Measurements from ENCODE around the gene CCND2. TPM values are rescaled to one million over a fixed set of nuclear protein-coding genes. Genes with fewer than 3 reads are reported as not detected.

The CCND2 gene
- total and polyA plus RNA-seq, 3 donors from 2014 or later, result 7.9 to 21.3 (median 19.9) TPM

DNA sequence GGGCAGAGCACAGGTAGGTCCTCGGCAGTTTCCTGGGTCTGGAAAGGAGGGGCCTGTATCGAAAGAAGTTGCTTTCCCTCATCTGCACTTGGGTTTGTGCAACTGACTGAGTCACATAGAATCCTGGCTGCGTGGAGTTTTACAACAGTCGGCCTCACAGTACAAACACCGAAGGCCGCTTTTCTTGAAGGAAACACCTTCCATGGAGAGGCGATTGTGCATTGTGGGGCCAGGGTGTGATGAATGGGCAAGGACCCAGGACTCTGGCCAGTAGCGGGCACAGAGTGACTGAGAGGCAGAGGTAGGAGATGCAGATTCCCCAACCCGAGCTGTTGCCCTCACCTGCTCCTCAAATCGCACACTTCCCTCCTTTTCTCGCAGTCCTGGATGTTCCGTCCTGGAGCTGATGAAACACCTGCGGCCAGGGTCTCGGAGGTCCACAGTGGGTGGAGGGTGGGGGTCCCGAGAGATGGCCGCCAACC lies 7.7 kb downstream of the CCND2 start:
- no peak overlapping the region for H3K27ac ChIP-seq
- no peaks in the 10 kb centered on the region for H3K27me3 ChIP-seq
- no peaks in the 10 kb centered on the region for H3K9me3 ChIP-seq
- 82 to 83% methylated on average over 16 of the region's 16 CpGs for WGBS, 2 donors
- no peak overlapping the region for H3K4me3 ChIP-seq
- intact Hi-C loops (cut with DNase I; ENCODE audit: low total_unique reads), result no loop called here
- DNase-seq, result no peak
- H3K4me1 ChIP-seq, result peaks cover 33% of the 10 kb centered on the region
- H3K36me3 ChIP-seq (ENCODE audit: low read depth, missing control alignments), result no peaks in the 10 kb centered on the region
- no peak for TF ChIP-seq POLR2A (IDR thresholded peaks at IDR 0.05)
- TF ChIP-seq, protein P1, sequence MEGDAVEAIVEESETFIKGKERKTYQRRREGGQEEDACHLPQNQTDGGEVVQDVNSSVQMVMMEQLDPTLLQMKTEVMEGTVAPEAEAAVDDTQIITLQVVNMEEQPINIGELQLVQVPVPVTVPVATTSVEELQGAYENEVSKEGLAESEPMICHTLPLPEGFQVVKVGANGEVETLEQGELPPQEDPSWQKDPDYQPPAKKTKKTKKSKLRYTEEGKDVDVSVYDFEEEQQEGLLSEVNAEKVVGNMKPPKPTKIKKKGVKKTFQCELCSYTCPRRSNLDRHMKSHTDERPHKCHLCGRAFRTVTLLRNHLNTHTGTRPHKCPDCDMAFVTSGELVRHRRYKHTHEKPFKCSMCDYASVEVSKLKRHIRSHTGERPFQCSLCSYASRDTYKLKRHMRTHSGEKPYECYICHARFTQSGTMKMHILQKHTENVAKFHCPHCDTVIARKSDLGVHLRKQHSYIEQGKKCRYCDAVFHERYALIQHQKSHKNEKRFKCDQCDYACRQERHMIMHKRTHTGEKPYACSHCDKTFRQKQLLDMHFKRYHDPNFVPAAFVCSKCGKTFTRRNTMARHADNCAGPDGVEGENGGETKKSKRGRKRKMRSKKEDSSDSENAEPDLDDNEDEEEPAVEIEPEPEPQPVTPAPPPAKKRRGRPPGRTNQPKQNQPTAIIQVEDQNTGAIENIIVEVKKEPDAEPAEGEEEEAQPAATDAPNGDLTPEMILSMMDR (IDR thresholded peaks at IDR 0.05), result no peak

DNA sequence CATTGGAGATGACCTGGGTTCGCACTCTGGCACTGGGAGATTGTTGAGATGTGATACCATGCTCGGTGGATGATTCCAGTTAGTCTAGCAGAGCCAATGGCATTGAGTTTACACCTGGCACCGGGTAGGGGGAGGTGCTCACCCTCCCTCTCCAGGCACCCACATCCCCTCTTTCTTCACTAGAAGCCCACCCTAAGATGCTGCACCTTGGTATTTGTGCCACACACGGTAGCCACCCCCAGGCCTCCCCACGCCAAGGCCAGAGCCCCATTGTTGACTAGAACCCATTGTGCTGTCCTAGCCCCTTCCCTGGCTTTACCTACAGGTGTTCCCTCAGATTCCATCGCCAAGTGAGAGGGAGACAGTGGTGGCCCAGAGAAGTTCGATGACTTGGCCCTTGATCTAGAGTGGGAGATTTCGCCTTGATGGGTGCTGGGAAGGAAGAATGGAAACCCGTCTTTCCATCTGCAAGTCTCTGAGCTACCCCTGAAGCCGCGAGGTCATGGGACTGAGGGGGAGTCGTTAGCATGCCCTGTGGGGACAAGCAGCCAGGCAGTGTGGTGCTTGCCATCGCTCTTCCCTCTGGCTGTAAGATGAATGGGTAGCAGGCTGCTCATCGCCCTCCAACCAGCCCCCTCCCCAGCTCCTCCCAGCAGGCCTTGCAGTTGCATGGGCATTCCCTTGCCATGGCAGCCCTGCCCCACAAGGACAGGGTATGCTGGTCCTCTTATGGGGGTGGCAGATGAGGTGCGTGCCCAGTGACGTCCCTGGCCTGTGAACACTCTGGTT lies 8.7 kb downstream of the CCND2 start:
- Histone ChIP-seq H3K4me3 (no peak overlapping the region), H3K9me3 (no peaks in the 10 kb centered on the region), H3K36me3 (ENCODE audit: low read depth, missing control alignments) (no peaks in the 10 kb centered on the region), H3K27me3 (no peaks in the 10 kb centered on the region), H3K27ac (no peak overlapping the region), H3K4me1 (peaks cover 34% of the 10 kb centered on the region)
- WGBS, 2 donors, result 82 to 87% methylated on average over 15 to 16 of the region's 16 CpGs
- DNase-seq, result no peak
- intact Hi-C loops (cut with DNase I; ENCODE audit: low total_unique reads), result no loop called here
- TF ChIP-seq, protein P1 (IDR thresholded peaks at IDR 0.05), result no peak
- no peak for TF ChIP-seq POLR2A (IDR thresholded peaks at IDR 0.05)

DNA sequence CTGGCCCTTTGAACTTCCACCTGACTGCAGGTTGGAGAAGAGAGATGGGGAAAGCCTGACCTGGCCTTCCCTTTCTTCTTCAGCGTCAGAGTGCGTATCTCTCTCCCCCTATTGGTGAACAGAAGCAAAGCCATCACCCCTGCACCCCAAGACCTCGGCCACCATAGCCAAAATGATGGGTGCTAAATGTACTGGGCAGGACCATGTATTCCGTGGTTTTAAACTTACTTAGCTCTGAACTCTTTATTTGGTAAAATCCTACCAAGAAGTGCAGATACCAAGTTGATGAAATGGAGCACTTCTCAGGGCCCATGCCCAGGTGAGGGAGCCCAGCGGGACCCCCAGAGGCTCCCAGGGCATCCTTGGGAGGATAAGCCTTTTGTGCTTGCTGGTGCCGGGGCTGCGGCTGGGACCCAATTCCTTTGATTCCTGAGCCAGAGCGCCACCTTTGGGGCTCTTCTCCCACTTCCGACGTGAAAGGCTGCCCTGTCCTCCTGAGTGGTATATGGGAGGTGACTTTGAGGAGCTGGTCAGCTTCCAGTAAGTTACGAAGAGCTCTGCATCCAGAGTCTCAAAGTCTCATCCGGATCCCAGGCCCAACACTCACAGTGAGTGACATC lies 9.4 kb downstream of the CCND2 start:
- TF ChIP-seq, protein P1 (IDR thresholded peaks at IDR 0.05), result no peak
- no peak for TF ChIP-seq POLR2A (IDR thresholded peaks at IDR 0.05)
- H3K36me3 ChIP-seq (ENCODE audit: low read depth, missing control alignments), result no peaks in the 10 kb centered on the region
- DNase-seq, result no peak
- no peaks in the 10 kb centered on the region for H3K9me3 ChIP-seq
- H3K4me1 ChIP-seq, result peaks cover 35% of the 10 kb centered on the region
- H3K4me3 ChIP-seq, result no peak overlapping the region
- WGBS, 2 donors, result 73 to 75% methylated on average over 10 to 12 of the region's 12 CpGs
- intact Hi-C loops (cut with DNase I; ENCODE audit: low total_unique reads), result no loop called here
- H3K27me3 ChIP-seq, result no peaks in the 10 kb centered on the region
- H3K27ac ChIP-seq, result no peak overlapping the region

DNA sequence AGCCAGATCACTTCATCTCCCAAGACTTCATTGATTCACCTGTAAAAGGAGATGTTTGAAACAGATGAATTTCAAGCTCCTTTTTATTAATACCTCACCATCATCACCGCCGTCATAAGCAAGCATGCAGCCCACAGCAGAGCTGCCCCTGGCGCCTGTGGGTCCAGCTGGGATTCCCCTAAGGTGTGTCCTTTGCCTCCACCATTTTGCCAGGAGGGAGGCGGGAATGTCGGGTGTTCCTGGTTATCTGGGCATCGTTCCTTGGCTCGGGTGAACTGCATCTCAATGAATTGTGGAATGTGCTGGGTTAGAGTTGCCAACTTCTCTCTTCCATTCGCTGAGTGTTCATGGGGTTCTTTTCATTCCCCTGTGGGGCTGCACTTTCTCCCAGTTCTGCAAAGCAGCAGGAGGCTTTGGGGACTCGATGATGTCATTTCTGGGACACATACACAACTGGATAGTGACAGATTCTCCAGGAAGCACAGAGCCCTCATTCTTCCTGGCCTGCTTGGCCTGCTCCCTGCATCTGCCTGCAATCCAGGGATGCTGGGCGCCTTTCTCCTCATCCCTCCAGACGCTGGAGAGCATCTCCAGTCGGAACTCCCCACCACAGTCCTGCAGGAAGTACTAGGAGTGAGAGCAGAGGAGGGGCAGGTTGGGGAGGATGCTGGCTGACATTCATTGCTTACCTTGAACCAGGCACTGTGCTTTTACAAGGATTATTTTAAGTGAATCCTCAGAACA lies 10.1 kb downstream of the CCND2 start:
- 64 to 69% methylated on average over 12 of the region's 12 CpGs for WGBS, 2 donors
- no peak for DNase-seq
- intact Hi-C loops (cut with DNase I; ENCODE audit: low total_unique reads), result no loop called here
- no peak for TF ChIP-seq POLR2A (IDR thresholded peaks at IDR 0.05)
- TF ChIP-seq, protein P1 (IDR thresholded peaks at IDR 0.05), result no peak
- Histone ChIP-seq H3K27ac (no peak overlapping the region), H3K9me3 (no peaks in the 10 kb centered on the region), H3K27me3 (no peaks in the 10 kb centered on the region), H3K4me3 (no peak overlapping the region), H3K4me1 (peaks cover 36% of the 10 kb centered on the region), H3K36me3 (ENCODE audit: low read depth, missing control alignments) (no peaks in the 10 kb centered on the region)

All from testis (tissue), 3 donors.